Skin of body (tissue), 2 donors: Measurements from ENCODE around the gene PLPP3. TPM values are rescaled to one million over a fixed set of nuclear protein-coding genes. Genes with fewer than 3 reads are reported as not detected.

ENCODE experiments used
- DNase-seq: peaks from one replicate; lab custom pipeline; 2025; lab: John Stamatoyannopoulos, UW
- total RNA-seq: library from RNA; depleted of rRNA; stranded (reverse); fragments of >200 nt; gene quantifications from one replicate; pipeline ENCODE4 v1.2.3, GENCODE V29; 2014

Gene PLPP3
- total RNA-seq, 1 donor from 2014 or later = 124 TPM

DNA sequence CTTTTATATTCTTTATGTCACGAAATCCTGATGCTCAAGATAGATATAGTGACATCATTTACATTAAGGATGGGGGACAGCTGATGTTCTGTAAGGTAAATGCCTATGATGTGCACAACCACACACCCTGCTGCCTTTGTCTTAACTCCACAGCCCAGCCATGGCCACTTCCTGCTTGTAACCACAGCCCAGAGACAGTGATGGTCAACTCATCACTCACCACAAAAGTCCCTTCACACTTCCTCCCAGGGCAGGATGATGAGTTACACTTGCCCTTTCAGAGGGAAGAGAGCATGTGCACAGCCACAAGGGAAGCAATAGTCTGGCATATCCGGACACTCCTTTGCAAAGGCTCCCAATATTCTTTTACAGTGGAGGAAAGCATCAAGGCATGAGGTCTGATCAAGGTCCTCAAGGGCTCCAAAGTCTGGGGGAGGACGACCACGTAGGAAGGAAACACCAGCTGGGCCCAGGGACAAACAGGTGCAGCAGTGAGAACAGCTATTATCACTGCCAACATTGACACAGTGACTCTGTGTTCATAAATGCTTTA, 53.8 kb downstream of the PLPP3 start:
- DNase-seq = no peak

DNA sequence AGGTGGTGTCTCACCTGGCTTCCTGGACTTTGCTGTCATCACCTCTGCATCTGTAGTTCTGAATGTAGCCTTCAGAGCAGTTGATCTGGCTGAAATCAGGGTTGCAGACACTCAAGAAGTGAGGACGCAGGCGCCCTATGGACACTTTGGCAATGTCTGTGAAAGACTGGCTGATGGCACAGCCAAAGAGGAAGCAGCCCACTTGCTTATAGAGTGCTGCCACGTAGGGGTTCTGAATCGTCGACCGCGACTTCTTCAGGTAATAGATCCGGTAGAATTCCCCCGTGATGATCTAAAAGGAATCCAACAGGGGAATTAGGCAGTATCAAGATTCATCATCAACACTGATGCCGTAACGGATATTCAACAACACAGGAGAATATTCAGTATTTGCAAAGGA, 55.1 kb downstream of the PLPP3 start:
- DNase-seq = no peak

DNA sequence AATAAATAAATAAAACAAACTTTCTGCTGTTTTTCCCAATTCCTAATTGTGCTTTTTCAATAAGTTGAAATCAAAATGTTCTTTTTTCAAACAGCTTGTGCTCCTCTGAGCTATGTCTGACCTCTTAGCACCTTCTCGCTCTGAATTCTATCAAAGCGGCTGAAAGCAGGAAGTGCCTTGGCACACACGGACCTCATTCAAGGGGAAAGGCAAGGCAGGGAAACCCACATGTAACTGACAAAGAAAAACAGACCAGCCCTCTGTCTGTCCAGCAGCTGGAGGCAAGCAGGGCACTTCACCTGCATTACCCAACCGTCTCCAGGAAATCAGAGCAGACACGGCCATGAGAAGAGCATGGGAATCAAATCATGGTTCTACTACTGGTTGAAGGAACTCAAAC, 56.7 kb downstream of the PLPP3 start:
- no peak for DNase-seq

DNA sequence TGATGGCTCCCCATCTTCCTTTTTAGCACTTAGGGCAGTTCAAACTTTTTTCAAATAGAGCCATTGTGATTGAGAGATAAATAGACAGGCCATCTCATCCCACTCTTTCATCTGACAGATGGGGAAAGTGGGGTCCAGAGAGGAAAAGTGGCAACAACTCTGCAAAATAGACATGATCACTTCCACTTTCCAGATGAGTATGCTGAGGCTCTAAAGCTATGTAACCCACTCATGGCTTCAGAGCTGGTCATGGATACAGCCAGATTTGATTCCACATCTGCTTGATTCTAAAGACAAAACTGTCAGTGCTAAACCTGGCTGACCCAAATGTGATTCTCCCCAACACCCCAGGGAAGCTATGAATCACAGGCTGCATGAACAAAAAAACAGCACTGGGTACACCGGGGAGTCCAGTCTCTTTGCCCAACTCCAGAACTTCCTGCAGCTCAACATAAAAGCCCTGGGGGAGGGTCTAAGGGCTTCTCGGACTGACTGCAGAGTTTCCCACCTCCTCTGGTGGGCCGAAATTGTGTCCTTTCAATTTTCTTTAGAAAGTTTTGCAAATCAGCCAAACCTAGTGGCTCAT, 59.3 kb downstream of the PLPP3 start:
- DNase-seq = no peak

DNA sequence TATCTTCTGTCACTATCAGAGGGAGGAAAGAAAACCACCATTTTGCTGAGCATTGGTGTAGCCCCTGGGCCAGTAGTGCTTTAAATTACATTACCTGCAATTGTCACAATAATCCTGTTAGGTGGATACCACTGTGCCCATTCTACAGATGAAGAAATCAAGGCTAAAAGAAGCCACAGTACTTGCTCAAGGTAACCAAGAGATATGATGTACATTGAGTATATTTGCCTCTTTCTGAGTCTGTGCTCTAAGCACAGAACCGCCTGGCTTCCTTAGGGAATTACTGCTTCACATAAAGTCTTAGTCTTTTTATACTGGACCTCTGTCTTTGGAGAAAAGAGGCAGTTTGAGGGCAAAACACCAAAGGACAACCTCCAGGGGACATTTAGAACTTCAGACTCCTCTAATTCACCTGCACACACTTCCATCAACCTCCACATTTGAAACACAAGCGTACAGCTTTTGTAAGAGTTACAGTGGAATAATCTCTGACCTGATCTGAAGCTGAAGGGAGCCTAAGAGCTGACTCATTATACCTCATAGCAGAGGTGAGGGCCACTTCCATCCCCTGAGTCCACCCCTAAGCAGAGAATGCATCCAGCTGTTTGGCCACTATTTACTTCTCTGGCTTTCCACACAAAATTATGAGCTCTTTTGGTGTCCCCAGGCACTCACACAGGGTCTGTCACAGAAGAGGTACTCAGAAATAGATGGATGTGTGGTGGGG, 61.8 kb downstream of the PLPP3 start:
- DNase-seq = no peak

DNA sequence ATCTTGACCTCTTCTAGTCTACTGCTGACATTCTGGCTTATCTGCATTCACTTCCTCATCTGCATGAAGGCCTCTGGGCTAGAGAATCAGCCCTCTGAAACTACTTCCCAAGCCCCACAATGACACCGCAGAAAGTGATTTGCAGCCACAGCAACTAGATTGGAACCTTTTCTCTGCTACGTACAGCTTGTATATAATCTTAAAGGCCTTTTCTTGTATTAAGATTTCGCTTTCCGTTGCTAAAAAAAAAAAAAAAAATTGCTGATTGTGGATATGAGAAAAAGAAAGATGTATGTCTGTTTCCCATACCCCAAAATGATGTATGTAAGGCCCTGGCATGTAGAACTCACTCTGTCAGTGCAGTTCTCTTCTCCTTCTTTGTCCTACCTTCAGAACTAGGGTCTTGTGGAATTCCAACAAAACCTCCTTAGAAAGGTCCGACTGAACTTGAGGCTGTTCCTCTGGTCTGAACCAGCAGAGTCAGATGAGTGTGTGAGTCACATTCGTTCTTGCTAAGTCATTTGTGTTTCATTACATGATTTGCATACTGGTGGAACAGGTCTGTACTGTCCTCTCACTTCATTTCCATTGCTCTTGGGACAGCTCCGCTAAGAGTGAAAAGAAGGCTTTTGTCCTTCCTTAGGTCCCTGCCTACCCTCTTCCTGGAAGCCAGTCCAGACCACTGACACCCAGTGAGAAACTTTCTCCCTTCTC, 62.7 kb downstream of the PLPP3 start:
- no peak for DNase-seq

DNA sequence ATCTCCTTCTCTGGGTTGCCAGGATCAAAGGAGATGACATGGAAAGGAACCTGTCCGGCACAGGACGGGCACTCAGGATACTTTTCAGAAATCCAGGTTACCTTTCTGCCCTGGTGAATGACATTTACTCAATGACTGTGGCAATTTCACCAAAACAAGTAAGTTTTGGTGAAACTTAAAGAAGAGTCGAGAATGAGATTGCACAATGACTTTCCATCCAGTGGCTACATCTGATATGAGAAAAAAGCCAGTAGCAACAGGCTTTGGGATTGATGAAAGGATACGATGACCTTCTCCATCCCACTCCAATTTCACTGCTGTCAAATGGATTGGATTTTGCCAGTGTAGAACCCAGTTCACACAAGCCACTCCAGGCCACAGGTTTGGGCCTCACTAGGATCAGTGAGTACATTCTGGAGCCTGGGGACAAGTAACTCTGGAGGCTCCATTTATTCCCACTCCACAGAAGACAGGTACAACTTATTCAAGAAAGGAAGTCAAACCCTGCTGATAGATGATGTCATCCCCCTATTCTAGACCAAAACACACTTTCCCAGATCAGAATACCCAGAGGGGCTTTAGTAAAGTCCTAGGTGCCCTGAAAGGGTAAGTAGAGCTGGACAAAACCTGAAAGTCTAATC, 63.3 kb downstream of the PLPP3 start:
- DNase-seq = no peak

DNA sequence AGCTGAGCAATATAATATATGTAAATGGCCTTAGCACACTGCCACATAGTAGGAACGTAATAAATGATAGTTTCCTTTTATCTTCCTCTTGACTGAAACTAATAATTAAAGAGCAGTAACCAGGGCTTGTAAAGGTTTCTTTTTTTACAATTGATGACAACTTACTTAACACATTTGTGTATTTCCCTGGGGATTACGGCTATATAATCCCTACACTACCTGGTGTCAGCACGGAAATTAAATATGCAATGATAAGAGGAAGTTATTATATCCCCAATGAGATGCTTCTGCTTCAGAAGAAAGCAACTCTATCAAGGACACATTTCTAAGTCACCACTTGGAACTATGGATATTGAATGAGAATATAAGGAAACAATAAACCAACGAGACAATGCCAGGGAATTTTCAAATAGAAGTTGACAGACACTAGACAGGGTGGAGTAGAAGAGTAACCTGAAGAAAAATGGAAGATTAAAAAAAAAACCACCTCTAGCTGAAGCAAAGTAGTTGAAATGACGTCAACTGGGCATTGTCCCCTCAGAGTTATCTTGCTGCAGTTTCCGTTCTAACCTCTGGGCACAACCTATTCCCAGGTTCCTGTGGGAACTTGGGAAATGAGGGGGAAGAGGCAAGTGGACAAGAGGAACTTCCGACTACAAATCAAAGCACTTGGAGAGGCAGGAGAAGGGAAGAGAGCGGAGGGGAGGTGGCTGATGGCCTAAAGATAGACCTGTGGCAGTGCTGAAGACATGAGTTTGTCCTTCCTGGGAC, 66.5 kb downstream of the PLPP3 start:
- no peak for DNase-seq

DNA sequence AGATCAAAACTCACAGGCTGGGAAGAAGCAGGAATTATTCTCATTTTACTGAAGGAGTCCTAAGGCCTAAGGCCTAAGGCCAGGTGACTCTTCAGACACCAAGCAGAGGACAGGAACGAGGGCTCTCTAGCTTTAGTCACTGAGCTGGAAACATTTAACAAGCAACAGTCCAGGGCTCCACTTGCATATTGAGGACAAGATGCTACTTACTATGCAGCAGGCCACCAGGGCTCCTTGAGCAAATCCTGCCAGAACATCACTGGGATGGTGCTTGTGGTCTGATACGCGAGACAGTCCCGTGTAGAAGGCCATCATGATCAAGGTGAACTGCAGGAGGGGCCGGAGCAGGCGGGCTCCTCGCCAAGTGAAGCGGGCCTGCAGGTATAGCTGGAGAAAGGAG, 67.6 kb downstream of the PLPP3 start:
- no peak for DNase-seq

DNA sequence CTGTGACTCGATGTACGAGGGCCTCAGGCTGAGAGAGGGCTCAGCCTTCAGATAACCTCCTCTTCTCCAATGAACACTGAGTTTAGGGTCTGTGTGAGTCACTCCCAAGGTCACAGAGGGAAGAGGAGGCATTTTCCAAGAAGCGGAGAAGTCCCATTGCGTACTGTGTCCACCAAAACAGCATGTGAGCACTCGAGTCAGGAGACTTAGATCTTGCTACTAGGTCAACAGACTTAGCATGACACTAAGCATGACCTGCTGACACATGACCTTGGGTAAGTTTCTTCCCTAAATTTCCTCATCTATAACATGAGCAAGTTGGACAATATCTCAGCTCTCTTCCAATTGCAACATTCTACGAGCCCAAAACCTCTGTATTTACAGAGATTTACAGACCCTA, 68.0 kb downstream of the PLPP3 start:
- no peak for DNase-seq

DNA sequence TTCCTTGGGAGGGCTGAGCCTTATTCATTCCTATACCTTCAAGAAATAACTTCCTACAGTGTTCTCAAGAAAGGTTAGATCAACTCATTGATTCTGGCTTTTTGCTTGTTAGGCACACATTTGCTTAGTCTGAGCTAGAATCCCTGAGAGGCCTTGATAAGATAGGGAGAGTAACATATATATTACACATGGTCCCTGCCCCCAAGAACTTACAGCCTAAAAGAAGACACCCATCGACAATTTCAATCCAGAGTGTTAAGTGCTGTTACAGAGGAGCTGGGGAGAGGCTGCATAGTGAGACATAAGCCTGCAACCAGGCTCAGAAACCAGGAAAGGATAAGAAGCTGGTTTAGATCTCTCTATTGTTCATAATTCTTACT, 68.7 kb downstream of the PLPP3 start:
- DNase-seq = no peak

DNA sequence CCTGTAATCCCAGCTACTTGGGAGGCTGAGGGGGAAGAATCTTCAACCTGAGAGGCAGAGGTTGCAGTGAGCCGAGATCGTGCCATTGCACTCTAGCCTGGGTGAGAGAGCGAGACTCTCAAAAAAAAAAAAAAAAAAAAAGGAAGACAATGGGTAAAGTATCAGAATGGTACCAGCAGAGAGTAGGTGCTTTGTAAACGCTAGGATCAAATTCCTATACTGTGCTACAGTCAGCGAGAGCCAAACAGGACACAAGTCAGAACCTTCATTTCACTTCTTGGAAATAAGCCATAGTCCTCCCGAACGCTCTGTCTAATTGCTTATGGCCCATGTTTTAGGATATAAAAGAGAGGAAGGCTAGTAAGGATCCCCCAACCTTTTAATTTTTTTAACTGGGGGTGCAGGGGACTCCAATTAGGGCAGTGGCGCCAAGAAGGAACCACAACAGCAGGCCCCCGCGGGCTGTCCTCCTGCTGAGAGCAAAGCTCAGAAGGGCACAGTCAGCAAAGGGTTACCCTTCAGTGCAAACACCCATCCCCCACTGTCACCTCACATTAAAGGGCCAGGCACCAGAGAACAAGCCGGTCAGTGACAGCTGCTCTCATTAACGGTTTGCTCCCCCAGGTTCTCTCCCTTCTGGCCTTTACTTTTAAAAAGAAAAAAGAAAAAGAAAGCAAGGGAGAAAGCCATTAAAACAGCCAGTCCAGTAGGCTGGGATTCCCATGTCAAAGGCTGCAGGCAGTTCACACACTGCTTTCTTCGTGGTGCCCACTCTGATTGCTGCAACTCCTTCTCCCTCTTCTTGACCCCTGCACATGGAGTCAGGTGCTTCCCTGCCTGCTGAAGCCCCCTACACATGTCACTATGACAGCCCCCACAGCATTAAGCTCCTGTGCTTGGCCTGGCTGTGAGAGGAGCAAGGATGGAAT, 69.4 kb downstream of the PLPP3 start:
- DNase-seq = no peak

DNA sequence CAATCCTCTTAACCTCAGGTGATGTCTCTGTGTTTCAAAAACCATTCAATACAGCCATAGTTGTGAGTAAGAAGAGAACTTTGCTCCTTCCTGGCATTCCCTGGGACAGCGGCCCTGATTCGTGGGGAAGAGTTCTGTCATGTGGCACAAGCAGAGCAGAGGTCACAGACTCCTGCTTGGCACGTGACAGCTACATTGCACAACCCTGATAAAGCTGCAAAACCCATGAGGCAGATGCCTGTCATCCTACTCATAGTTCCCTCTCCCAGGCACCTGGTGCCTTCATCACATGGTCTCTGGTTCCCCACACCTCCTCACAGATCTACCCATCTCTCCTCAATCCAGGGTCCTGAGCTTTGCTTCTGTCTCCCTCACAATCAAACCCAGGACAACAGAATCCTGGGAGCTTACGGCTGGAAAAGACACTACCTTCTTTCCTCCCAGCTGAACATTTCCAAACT, 70.8 kb downstream of the PLPP3 start:
- no peak for DNase-seq

DNA sequence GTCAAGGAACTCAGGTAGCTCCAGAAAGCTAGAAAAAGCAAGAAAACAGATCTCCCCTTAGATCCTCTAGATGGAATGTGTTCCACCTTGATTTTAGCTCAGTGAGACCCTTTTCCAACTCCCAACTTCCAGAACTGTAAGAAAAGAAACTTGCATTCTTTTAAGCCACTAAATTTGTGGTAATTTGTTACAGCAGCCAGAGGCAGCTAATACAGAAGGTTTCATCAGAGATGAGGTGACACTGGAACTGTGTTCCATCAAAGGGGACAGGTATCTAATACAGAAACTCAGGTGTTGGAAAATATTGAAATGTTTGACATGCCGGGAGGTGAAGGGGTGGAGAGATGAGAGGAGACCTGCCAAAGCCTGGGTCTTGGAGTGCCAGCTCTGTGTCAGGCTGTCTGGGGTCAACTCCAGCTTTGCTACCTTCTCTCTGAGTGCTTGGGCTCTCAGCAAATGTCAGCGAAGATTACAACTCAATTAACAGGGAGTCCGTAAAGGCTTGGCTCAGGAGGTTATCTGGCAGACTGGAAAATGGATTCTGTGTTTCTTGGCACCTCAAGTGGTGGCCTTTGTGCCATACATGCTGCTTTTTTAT, 71.3 kb downstream of the PLPP3 start:
- no peak for DNase-seq

DNA sequence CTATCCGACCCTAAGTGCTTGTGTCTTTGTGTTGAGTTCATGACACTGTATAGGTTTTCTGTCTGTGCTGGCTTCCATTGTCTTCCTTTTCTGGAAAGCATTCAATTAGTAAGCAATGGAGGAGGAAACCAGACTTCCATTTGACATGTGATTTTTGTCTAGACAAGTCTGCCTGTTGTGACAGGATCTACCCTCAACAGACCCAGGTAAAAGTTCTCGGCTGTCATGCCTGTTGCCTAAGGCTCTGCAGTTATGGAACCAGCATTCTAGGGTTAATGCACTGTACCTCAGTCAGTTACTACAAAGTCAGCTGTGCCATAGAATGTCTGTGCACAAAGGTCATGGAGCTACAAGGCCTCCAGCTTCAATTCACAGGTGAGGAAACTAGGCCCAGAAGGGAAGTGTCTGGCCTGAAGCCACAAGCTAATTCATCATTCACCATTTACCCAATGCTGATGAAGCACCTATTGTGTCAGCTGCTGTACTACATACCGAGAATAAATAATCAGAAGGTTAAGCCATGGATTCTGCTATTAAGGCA, 72.3 kb downstream of the PLPP3 start:
- no peak for DNase-seq

DNA sequence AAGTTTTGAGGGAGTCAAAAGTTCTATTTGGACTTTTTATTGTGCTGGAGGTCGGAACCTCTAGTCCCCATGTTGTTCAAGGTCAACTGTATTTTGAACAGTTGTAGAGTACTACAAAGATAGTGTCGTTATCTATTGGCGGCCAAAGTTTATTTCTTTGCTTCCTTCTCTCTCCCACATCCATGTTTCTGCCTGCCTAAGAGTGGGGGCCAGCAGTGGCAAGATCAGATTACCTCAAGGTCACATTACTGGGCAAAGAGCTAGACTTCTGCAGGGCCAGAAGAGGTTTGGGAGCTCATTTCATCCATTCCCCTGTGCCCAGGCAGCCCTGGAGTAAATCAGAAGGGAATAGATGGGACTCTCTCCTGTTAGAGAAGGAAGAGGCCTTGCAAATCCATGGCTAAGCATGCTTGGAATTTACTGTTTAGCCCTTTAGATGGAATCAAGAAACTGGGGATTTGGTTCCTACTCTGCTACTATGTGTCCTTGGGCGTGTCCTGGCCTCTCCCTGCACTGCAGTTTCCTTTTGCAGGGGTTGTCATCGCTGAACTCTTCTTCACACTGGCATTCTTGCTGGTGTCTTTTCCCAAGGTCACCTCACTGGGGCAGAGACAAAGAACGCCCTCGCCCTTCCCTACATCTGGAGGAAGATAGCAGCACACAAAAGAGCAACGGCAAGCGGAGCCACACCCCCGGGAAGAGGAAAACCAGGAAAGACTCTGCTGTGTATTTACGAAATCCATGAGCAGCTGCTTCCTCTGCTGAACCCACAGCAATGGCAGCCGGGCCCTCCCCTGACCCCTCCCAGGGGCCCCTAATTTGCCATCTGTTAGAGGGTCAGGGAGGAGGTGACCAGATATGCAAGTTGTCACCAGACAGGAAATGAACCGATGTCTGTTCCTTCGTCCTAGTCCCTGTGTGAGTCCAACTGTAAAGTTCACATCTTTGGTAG, 73.3 kb downstream of the PLPP3 start:
- DNase-seq = no peak

DNA sequence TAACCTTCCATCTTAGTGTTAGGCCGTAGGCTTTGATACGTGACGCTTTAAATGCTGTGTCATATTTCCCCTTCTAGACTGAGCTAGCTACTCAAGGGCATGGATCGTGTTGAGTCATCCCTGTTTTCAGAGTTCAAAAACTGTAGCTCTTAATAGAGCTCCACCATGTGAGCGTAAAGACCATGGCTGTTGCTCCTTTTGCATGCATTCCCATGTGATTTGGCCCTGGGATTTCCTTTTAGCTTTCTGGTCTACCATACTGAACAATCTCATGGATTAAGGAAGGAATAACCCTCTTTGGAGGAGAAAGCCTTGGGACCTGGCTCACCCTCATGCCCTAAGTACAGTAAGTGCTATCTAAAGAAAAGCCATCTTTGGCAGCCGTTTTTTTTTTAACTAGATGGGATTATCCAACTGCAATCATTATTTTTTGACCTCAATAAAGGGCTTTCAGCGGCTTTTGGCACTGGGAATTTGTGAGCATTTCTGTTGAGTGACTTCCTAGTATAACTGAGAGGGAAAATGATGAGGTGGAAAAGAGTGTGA, 76.6 kb downstream of the PLPP3 start:
- no peak for DNase-seq

DNA sequence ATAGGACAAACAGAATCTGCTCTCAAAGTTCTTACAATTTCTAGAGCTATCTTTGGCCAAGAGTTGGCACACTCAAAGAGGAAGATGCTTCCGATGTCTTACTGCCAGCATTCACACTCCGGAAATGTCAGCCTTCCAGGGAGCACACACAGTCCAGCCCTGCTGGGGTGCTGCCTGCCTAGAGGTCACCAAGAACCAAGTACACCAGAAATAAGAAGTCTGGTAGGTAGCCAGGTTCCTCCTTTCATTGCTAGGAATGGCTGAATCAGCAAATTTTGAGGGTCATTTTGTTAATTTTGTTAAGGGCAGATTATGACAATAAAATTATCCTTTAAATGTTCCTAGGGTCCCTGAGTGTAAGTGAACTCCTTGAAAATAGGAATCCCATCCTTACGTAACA, 77.5 kb downstream of the PLPP3 start:
- no peak for DNase-seq
